Testis (tissue), 3 donors: Measurements from ENCODE around the gene MTRF1. TPM values are rescaled to one million over a fixed set of nuclear protein-coding genes. Genes with fewer than 3 reads are reported as not detected.

Experiments
- DNase-seq: peaks from one replicate; pipeline ENCODE4 v3.0.0-alpha.2; 2019
- H3K27ac ChIP-seq, 2 donors: fragments of 200-600 bp; sonication (generic); one replicate each; pipeline ENCODE4 v1.5.1; 2019
- H3K27me3 ChIP-seq: fragments of 200-600 bp; sonication (generic); one replicate; pipeline ENCODE4 v1.5.1; 2019
- H3K36me3 ChIP-seq: fragments of 200-600 bp; sonication (generic); one replicate; pipeline ENCODE4 v1.5.1; 2017; ENCODE audit warnings: low read depth; ENCODE audit errors: missing control alignments
- H3K4me1 ChIP-seq: fragments of 200-600 bp; sonication (generic); one replicate; pipeline ENCODE4 v1.5.1; 2019
- H3K4me3 ChIP-seq, 2 donors: fragments of 200-600 bp; sonication (generic); one replicate each; pipeline ENCODE4 v1.5.1; 2017 to 2019
- H3K9me3 ChIP-seq: fragments of 200-600 bp; sonication (generic); one replicate; pipeline ENCODE4 v1.5.1; 2017
- CTCF ChIP-seq, 3 experiments: fragments of 450-650 bp in 2 of 3; fragments of 200-600 bp in 1 of 3; sonication (generic) in 1 of 3; IDR thresholded peaks; one replicate each; pipeline ENCODE4 v1.5.1; 2016 to 2019; ENCODE audit warnings: antibody characterized with exemption in 3 of 3, mild to moderate bottlenecking in 2 of 3, moderate library complexity in 1 of 3
- POLR2A ChIP-seq: fragments of 450-650 bp; IDR thresholded peaks from one replicate; pipeline ENCODE4 v1.6.1; 2017; ENCODE audit warnings: antibody characterized with exemption, mild to moderate bottlenecking, moderate library complexity
- WGBS, 2 donors: methylation state at CpG; one replicate each; pipeline ENCODE4 v1.1.5; 2018; 5-methylcytosine and 5-hydroxymethylcytosine counted together
- intact Hi-C: fragments of 100-400 bp; cut with DNase I; formaldehyde crosslinking; loops from one replicate; pipeline ENCODE4 v1.15.1; 2023; ENCODE audit warnings: low total_unique reads
- polyA plus RNA-seq: library from polyadenylated mRNA; stranded (reverse); fragments of 350-450 nt; fragmentation: Illumina TruSeq; extraction: RNeasy Lipid Tissue Mini Kit (QIAGEN cat#74804); gene quantifications from one replicate; pipeline ENCODE4 v1.2.3, GENCODE V29; 2014; ENCODE audit warnings: low read depth, low replicate concordance; ENCODE audit not compliant: insufficient read depth
- total RNA-seq, 2 donors: library from RNA; depleted of rRNA; stranded (reverse); fragments of >200 nt; gene quantifications; one replicate each; pipeline ENCODE4 v1.2.3, GENCODE V29; 2016

Gene MTRF1
- total and polyA plus RNA-seq, 3 donors from 2014 or later = 20.3 to 32.8 (median 23.7) TPM

- Histone ChIP-seq H3K27me3 (no peaks in the 10 kb centered on the region), H3K27ac (no peak overlapping the region), H3K36me3 (no peaks in the 10 kb centered on the region), H3K4me1 (no peaks in the 10 kb centered on the region), H3K9me3 (no peaks in the 10 kb centered on the region), H3K4me3 (no peak overlapping the region)
- intact Hi-C loops = no loop called here
- DNase-seq = no peak
- TF ChIP-seq POLR2A (no peak), CTCF (IDR thresholded peaks at IDR 0.05) (no peak)
- 89 to 93% methylated on average over 2 of the region's 2 CpGs for WGBS, 2 donors
Observed at GRCh38 chr13:41231025-41231677, 32.2 kb downstream of the MTRF1 start.

- no peaks in the 10 kb centered on the region for H3K27me3 ChIP-seq
- H3K4me3 ChIP-seq = no peak overlapping the region
- H3K9me3 ChIP-seq = no peaks in the 10 kb centered on the region
- no peaks in the 10 kb centered on the region for H3K4me1 ChIP-seq
- no peaks in the 10 kb centered on the region for H3K36me3 ChIP-seq
- no peak overlapping the region for H3K27ac ChIP-seq
- no peak for TF ChIP-seq CTCF (IDR thresholded peaks at IDR 0.05)
- TF ChIP-seq POLR2A = no peak
- DNase-seq = no peak
- intact Hi-C loops = loop anchor here (10.0 kb wide), 1 partner anchor 155 kb away; no protein-coding TSS in a partner anchor
Observed at GRCh38 chr13:41229356-41229755, 34.0 kb downstream of the MTRF1 start.

GRCh38 chr13:41224113-41225110 is 39.0 kb downstream of the MTRF1 start:
- 72 to 94% methylated on average over 7 of the region's 7 CpGs for WGBS, 2 donors
- no peaks in the 10 kb centered on the region for H3K27me3 ChIP-seq
- no peaks in the 10 kb centered on the region for H3K36me3 ChIP-seq
- H3K4me3 ChIP-seq = no peak overlapping the region
- no peak for TF ChIP-seq CTCF (IDR thresholded peaks at IDR 0.05)
- H3K4me1 ChIP-seq = no peaks in the 10 kb centered on the region
- no peak overlapping the region for H3K27ac ChIP-seq
- H3K9me3 ChIP-seq = no peaks in the 10 kb centered on the region
- no peak for DNase-seq
- intact Hi-C loops = loop anchor here (10.0 kb wide), 1 partner anchor 150 kb away; no protein-coding TSS in a partner anchor

- Histone ChIP-seq H3K4me1 (no peaks in the 10 kb centered on the region), H3K36me3 (no peaks in the 10 kb centered on the region), H3K27me3 (no peaks in the 10 kb centered on the region), H3K4me3 (no peak overlapping the region), H3K27ac (no peak overlapping the region), H3K9me3 (no peaks in the 10 kb centered on the region)
- 55 to 62% methylated on average over 6 of the region's 6 CpGs for WGBS, 2 donors
- TF ChIP-seq POLR2A = no peak
- peak; percentile 57 to 76 (median 71) for TF ChIP-seq CTCF (IDR thresholded peaks at IDR 0.05)
- peak; percentile 77 for DNase-seq
- intact Hi-C loops = loop anchor here (10.0 kb wide), 1 partner anchor 148 kb away; no protein-coding TSS in a partner anchor
Observed at GRCh38 chr13:41222259-41222852, 41.0 kb downstream of the MTRF1 start.
